Tibial nerve (tissue), 4 donors: ENCODE results near the gene DOCK9.

Experiments
- EP300 ChIP-seq, 2 donors: sonication (generic); formaldehyde crosslinking; IDR thresholded peaks; one replicate each; pipeline ENCODE4 v1.6.1; 2017; ENCODE audit warnings: antibody characterized with exemption in 2 of 2, mild to moderate bottlenecking in 1 of 2
- POLR2A ChIP-seq, 2 donors: fragments of 450-650 bp; IDR thresholded peaks; one replicate each; pipeline ENCODE4 v1.6.1; 2017; ENCODE audit warnings: antibody characterized with exemption in 2 of 2, mild to moderate bottlenecking in 2 of 2, moderate library complexity in 2 of 2
- TF ChIP-seq, protein P1 (sequence below), 5 experiments: fragments of 200-600 bp in 3 of 5; fragments of 450-650 bp in 2 of 5; sonication (generic) in 3 of 5; IDR thresholded peaks; one replicate each; pipeline ENCODE4 v1.5.1; 2016 to 2019; ENCODE audit warnings: antibody characterized with exemption in 5 of 5, mild to moderate bottlenecking in 3 of 5, moderate library complexity in 2 of 5

DNA sequence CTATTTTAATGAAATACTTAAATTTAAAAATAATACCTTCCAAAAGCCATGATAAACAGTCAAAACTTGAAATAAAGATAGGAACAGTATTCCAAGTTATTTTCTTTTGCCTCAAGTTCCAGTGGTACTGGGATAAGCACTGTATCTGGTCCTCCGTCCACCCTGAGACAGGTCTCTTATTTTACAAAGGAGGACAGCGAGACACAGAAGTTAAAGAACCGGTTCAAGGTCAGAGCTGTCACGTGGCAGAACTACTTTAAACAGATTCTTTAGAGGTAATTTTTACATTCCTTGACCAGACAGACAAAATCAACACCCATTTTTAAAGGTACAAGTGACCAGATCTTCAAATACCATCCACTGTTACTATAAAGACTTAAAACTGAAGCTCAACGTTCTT is 10.4 kb upstream of the DOCK9 start:
- TF ChIP-seq, protein P1, sequence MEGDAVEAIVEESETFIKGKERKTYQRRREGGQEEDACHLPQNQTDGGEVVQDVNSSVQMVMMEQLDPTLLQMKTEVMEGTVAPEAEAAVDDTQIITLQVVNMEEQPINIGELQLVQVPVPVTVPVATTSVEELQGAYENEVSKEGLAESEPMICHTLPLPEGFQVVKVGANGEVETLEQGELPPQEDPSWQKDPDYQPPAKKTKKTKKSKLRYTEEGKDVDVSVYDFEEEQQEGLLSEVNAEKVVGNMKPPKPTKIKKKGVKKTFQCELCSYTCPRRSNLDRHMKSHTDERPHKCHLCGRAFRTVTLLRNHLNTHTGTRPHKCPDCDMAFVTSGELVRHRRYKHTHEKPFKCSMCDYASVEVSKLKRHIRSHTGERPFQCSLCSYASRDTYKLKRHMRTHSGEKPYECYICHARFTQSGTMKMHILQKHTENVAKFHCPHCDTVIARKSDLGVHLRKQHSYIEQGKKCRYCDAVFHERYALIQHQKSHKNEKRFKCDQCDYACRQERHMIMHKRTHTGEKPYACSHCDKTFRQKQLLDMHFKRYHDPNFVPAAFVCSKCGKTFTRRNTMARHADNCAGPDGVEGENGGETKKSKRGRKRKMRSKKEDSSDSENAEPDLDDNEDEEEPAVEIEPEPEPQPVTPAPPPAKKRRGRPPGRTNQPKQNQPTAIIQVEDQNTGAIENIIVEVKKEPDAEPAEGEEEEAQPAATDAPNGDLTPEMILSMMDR (IDR thresholded peaks at IDR 0.05), result no peak
- TF ChIP-seq POLR2A (IDR thresholded peaks at IDR 0.05) (no peak), EP300 (IDR thresholded peaks at IDR 0.05) (no peak)
